ENCODE data around the gene SPACA1.

The SPACA1 gene

GRCh38 chr6:88115307-88115706 is 67.7 kb downstream of the SPACA1 start:
- POLR2A ChIA-PET, result no interaction called here
- CTCF ChIA-PET, result interaction anchor here (0.6 kb wide), 1 partner anchor 9 kb away, joined by 3 read pairs; no protein-coding TSS in a partner anchor
- no peak for DNase-seq (ENCODE audit: extremely low spot score)
- TF ChIP-seq NFRKB (IDR thresholded peaks at IDR 0.05) (no peak), TARDBP (IDR thresholded peaks at IDR 0.05) (no peak), FOXA1 (IDR thresholded peaks at IDR 0.05) (no peak), FOXK2 (IDR thresholded peaks at IDR 0.05) (no peak), BHLHE40 (IDR thresholded peaks at IDR 0.05; ENCODE audit: borderline replicate concordance) (no peak), LEF1 (IDR thresholded peaks at IDR 0.05; ENCODE audit: borderline replicate concordance) (no peak), SUZ12 (IDR thresholded peaks at IDR 0.05) (no peak), PKNOX1 (IDR thresholded peaks at IDR 0.05) (no peak), HDGF (IDR thresholded peaks at IDR 0.05; ENCODE audit: borderline replicate concordance) (no peak), SP1 (IDR thresholded peaks at IDR 0.05) (no peak), ARNT (IDR thresholded peaks at IDR 0.05) (no peak), FOXM1 (IDR thresholded peaks at IDR 0.05; ENCODE audit: borderline replicate concordance) (no peak), CTBP1 (IDR thresholded peaks at IDR 0.05; ENCODE audit: borderline replicate concordance) (no peak), L3MBTL2 (conservative IDR thresholded peaks at IDR 0.05) (no peak), ELF4 (IDR thresholded peaks at IDR 0.05) (no peak), ZNF384 (IDR thresholded peaks at IDR 0.05) (no peak)

- CTCF ChIA-PET, result no interaction called here
- POLR2A ChIA-PET, result no interaction called here
- no peak for DNase-seq (ENCODE audit: extremely low spot score)
- TF ChIP-seq BHLHE40 (IDR thresholded peaks at IDR 0.05; ENCODE audit: borderline replicate concordance) (no peak), ELF4 (IDR thresholded peaks at IDR 0.05) (no peak), L3MBTL2 (conservative IDR thresholded peaks at IDR 0.05) (no peak), SP1 (IDR thresholded peaks at IDR 0.05) (no peak), FOXA1 (IDR thresholded peaks at IDR 0.05) (no peak), ZNF384 (IDR thresholded peaks at IDR 0.05) (no peak)
Observed at GRCh38 chr6:88116276-88116675, 68.6 kb downstream of the SPACA1 start.

All from HEK293T (cell line).